Transverse colon (tissue), 4 donors: ENCODE measurements around the gene ZNF391. TPM values are rescaled to one million over a fixed set of nuclear protein-coding genes. Genes with fewer than 3 reads are reported as not detected.

Experiments used
- DNase-seq: peaks from one replicate; pipeline ENCODE4 v3.0.0-alpha.2; 2019
- H3K27ac ChIP-seq, 4 donors: fragments of 200-600 bp; sonication (generic); 2 replicates each; pipeline ENCODE4 v1.5.1; 2016 to 2018; ENCODE audit warnings: inconsistent platforms in 4 of 4
- H3K27me3 ChIP-seq: fragments of 200-600 bp; sonication (generic); 2 replicates; pipeline ENCODE4 v1.5.1; 2017; ENCODE audit warnings: inconsistent platforms
- H3K36me3 ChIP-seq, 4 donors: fragments of 200-600 bp; sonication (generic); 2 replicates each; pipeline ENCODE4 v1.5.1; 2017 to 2019; ENCODE audit warnings: inconsistent platforms in 4 of 4
- H3K4me1 ChIP-seq, 4 donors: fragments of 200-600 bp; sonication (generic); 2 replicates each; pipeline ENCODE4 v1.5.1; 2017 to 2020; ENCODE audit warnings: inconsistent platforms in 4 of 4
- H3K4me3 ChIP-seq, 4 donors: fragments of 200-600 bp; sonication (generic); 1 replicate in 1 of 4; 2 replicates in 3 of 4; pipeline versions ENCODE4 v1.5.1 to v1.6.1; 2017 to 2019; ENCODE audit warnings: inconsistent platforms in 4 of 4
- H3K9me3 ChIP-seq, 2 donors: fragments of 200-600 bp; sonication (generic); 2 replicates each; pipeline ENCODE4 v1.5.1; 2017 to 2019; ENCODE audit warnings: inconsistent platforms in 2 of 2
- CTCF ChIP-seq, 5 experiments: fragments of 200-600 bp in 3 of 5; fragments of 450-650 bp in 2 of 5; sonication (generic) in 3 of 5; IDR thresholded peaks; 1 replicate in 2 of 5; 2 replicates in 3 of 5; pipeline ENCODE4 v1.5.1; 2016 to 2017; ENCODE audit warnings: antibody characterized with exemption in 5 of 5, inconsistent platforms in 3 of 5, mild to moderate bottlenecking in 2 of 5, moderate library complexity in 1 of 5
- EP300 ChIP-seq: sonication (generic); formaldehyde crosslinking; IDR thresholded peaks from one replicate; pipeline ENCODE4 v1.6.1; 2017; ENCODE audit warnings: antibody characterized with exemption, low read depth
- POLR2A ChIP-seq: fragments of 450-650 bp; IDR thresholded peaks from one replicate; pipeline ENCODE4 v1.6.1; 2016; ENCODE audit warnings: antibody characterized with exemption, mild to moderate bottlenecking, moderate library complexity
- POLR2AphosphoS5 ChIP-seq, 3 donors: sonication (generic); formaldehyde crosslinking; IDR thresholded peaks; one replicate each; pipeline ENCODE4 v1.6.1; 2016; ENCODE audit warnings: antibody characterized with exemption in 3 of 3
- WGBS, 2 donors: methylation state at CpG; one replicate each; pipeline ENCODE4 v1.1.5; 2018; ENCODE audit warnings: low coverage in 1 of 2; 5-methylcytosine and 5-hydroxymethylcytosine counted together
- in situ Hi-C, 4 donors: fragments of 200-750 bp; cut with MboI; loops; one replicate each; pipeline versions ENCODE4 v1.15.0 to v1.15.1; 2017; ENCODE audit warnings: low sequenced_read_pairs in 3 of 4, low pct_ligation_motif_present in 1 of 4, low pct_unique_long_range_greater_than_20kb in 1 of 4
- intact Hi-C: fragments of 100-400 bp; cut with DNase I; formaldehyde crosslinking; loops from one replicate; pipeline ENCODE4 v1.15.1; 2023; ENCODE audit warnings: low total_unique reads
- total RNA-seq, 4 donors: library from RNA; depleted of rRNA; stranded (reverse); fragments of >200 nt; gene quantifications; one replicate each; pipeline ENCODE4 v1.1.0, GENCODE V29; 2016

The ZNF391 gene
- total RNA-seq, 4 donors from 2014 or later, result 0.75 to 2.4 (median 1.2) TPM; not detected in 1

- no peak overlapping the region for H3K4me3 ChIP-seq
- peaks cover 0 to 18% (median 9%) of the 10 kb centered on the region in 4 donors for H3K36me3 ChIP-seq
- 90 to 93% methylated on average over 16 of the region's 16 CpGs for WGBS, 2 donors
- in situ Hi-C loops (no loop called here), intact Hi-C loops (no loop called here)
- H3K27ac ChIP-seq, result no peak overlapping the region
- peaks cover 15 to 40% of the 10 kb centered on the region in 2 donors for H3K9me3 ChIP-seq
- no peak for TF ChIP-seq CTCF (IDR thresholded peaks at IDR 0.05)
- TF ChIP-seq EP300, result no peak
- TF ChIP-seq POLR2AphosphoS5 (IDR thresholded peaks at IDR 0.05), result no peak
- TF ChIP-seq POLR2A, result no peak
- no peak for DNase-seq
- H3K4me1 ChIP-seq, result no peaks in the 10 kb centered on the region
- no peaks in the 10 kb centered on the region for H3K27me3 ChIP-seq
Measured at GRCh38 chr6:27400877-27401642, 12.5 kb downstream of the ZNF391 start.

- Histone ChIP-seq H3K4me1 (no peaks in the 10 kb centered on the region), H3K27ac (no peak overlapping the region), H3K27me3 (no peaks in the 10 kb centered on the region), H3K4me3 (no peak overlapping the region), H3K36me3 (peaks cover 0 to 1% (median 0%) of the 10 kb centered on the region in 4 donors), H3K9me3 (peaks cover 7 to 20% of the 10 kb centered on the region in 2 donors)
- TF ChIP-seq EP300 (no peak), POLR2A (no peak), POLR2AphosphoS5 (IDR thresholded peaks at IDR 0.05) (no peak), CTCF (IDR thresholded peaks at IDR 0.05) (no peak)
- WGBS, 2 donors, result 79 to 100% methylated on average over 1 to 3 of the region's 3 CpGs
- in situ Hi-C loops (no loop called here), intact Hi-C loops (no loop called here)
- no peak for DNase-seq
Measured at GRCh38 chr6:27406085-27406484, 17.5 kb downstream of the ZNF391 start.

- Histone ChIP-seq H3K9me3 (peaks cover 0 to 8% of the 10 kb centered on the region in 2 donors), H3K4me3 (no peak overlapping the region), H3K4me1 (no peaks in the 10 kb centered on the region), H3K27ac (no peak overlapping the region), H3K36me3 (no peaks in the 10 kb centered on the region), H3K27me3 (no peaks in the 10 kb centered on the region)
- 71 to 89% methylated on average over 5 to 8 of the region's 8 CpGs for WGBS, 2 donors
- no peak for TF ChIP-seq POLR2A
- no peak for TF ChIP-seq POLR2AphosphoS5 (IDR thresholded peaks at IDR 0.05)
- no peak for TF ChIP-seq EP300
- no peak for DNase-seq
- in situ Hi-C loops (no loop called here), intact Hi-C loops (no loop called here)
Measured at GRCh38 chr6:27407153-27407814, 18.7 kb downstream of the ZNF391 start.

- intact Hi-C loops (no loop called here), in situ Hi-C loops (no loop called here)
- Histone ChIP-seq H3K27ac (no peak overlapping the region), H3K4me3 (no peak overlapping the region), H3K36me3 (no peaks in the 10 kb centered on the region), H3K27me3 (no peaks in the 10 kb centered on the region), H3K9me3 (no peaks in the 10 kb centered on the region), H3K4me1 (no peaks in the 10 kb centered on the region)
- TF ChIP-seq POLR2A (no peak), CTCF (IDR thresholded peaks at IDR 0.05) (no peak), EP300 (no peak), POLR2AphosphoS5 (IDR thresholded peaks at IDR 0.05) (no peak)
- DNase-seq, result no peak
- WGBS, 2 donors, result 89 to 90% methylated on average over 2 to 4 of the region's 4 CpGs
Measured at GRCh38 chr6:27414300-27414699, 25.7 kb downstream of the ZNF391 start.
